ENCODE data around the gene ADPRH. TPM values are rescaled to one million over a fixed set of nuclear protein-coding genes. Genes with fewer than 3 reads are reported as not detected.

Gene ADPRH
- total RNA-seq, 4 donors from 2014 or later, result 0.35 to 5.0 (median 1.4) TPM

DNA sequence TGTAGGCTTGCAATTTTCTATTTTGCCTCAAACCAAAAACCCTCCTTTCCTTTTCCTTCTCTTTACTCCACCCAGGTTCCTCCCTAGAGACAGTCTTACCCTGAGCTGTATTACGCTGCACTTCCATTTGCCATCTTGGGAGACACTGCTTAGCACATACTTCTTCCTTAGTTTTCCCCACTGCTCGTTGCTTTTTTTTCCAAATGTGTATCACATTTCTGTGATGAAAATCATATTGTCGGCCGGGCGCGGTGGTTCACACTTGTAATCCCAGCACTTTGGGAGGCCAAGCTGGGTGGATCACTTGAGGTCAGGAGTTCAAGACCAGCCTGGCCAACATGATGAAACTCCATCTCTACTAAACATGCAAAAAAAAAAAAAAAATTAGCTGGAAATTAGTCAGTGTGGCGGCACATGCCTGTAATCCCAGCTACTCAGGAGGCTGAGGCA is 51.6 kb downstream of the ADPRH start:
- H3K27ac ChIP-seq, result peak overlapping the region in 1 of 4 donors; percentile 4
- no peak for DNase-seq
- no peaks in the 10 kb centered on the region for H3K27me3 ChIP-seq
- no peak overlapping the region for H3K4me3 ChIP-seq
- no peaks in the 10 kb centered on the region for H3K36me3 ChIP-seq
- H3K4me1 ChIP-seq, result peaks cover 0 to 7% (median 0%) of the 10 kb centered on the region in 4 donors
- no peaks in the 10 kb centered on the region for H3K9me3 ChIP-seq
- TF ChIP-seq CTCF (IDR thresholded peaks at IDR 0.05) (no peak), POLR2A (IDR thresholded peaks at IDR 0.05) (no peak)

GRCh38 chr3:119631516-119631915 is 52.2 kb downstream of the ADPRH start:
- TF ChIP-seq POLR2A (IDR thresholded peaks at IDR 0.05) (no peak), CTCF (IDR thresholded peaks at IDR 0.05) (no peak)
- no peak overlapping the region for H3K27ac ChIP-seq
- peaks cover 0 to 7% (median 0%) of the 10 kb centered on the region in 4 donors for H3K4me1 ChIP-seq
- no peaks in the 10 kb centered on the region for H3K9me3 ChIP-seq
- no peak overlapping the region for H3K4me3 ChIP-seq
- no peaks in the 10 kb centered on the region for H3K27me3 ChIP-seq
- no peak for DNase-seq
- H3K36me3 ChIP-seq, result no peaks in the 10 kb centered on the region

DNA sequence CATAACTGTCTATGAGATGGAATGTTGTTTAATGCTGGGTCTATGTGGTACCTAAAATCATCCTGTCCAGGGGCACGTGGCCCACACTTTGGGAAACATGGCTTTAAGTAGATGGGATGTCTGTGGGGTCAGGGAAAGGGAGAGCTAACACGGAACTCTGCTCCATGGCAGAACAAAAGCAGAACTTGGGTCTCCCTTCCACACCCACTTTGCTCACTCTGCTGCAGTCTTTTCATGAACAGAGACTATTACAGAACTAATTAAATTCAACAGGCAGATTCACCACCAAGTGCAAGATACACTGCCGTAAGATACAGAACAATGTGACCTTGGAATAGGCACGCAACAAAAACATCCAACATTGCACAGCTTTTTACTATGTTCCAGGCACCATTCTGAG is 52.9 kb downstream of the ADPRH start:
- no peak overlapping the region for H3K4me3 ChIP-seq
- H3K27ac ChIP-seq, result no peak overlapping the region
- TF ChIP-seq POLR2A (IDR thresholded peaks at IDR 0.05), result no peak
- no peak for TF ChIP-seq CTCF (IDR thresholded peaks at IDR 0.05)
- no peak for DNase-seq
- H3K9me3 ChIP-seq, result no peaks in the 10 kb centered on the region
- peaks cover 0 to 7% (median 0%) of the 10 kb centered on the region in 4 donors for H3K4me1 ChIP-seq
- H3K27me3 ChIP-seq, result no peaks in the 10 kb centered on the region
- no peaks in the 10 kb centered on the region for H3K36me3 ChIP-seq

- TF ChIP-seq CTCF (IDR thresholded peaks at IDR 0.05) (no peak), POLR2A (IDR thresholded peaks at IDR 0.05) (no peak)
- Histone ChIP-seq H3K27ac (no peak overlapping the region), H3K4me1 (peaks cover 0 to 7% (median 0%) of the 10 kb centered on the region in 4 donors), H3K4me3 (no peak overlapping the region), H3K36me3 (no peaks in the 10 kb centered on the region), H3K9me3 (no peaks in the 10 kb centered on the region), H3K27me3 (no peaks in the 10 kb centered on the region)
- DNase-seq, result no peak
These were observed 53.5 kb downstream of the ADPRH start for GRCh38 chr3:119632829-119633228.

DNA sequence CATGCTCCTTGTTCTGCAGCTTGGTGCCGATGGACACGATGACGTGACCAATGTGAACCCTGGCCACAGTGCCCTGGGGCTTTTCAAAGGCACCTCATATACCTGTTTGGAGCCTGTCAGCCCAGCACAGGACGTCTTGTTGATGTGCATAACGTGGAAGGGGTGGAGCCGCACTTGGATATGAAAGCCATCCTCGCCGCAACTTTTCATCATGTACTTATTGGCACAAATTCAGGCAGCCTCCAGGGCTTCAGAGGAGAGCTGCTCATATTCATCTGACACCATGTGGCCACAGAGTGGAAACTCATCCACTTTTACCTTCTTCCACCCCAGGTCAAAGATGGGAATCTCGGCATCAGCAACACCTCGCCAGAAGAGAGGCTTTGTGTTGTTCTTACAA is 56.4 kb downstream of the ADPRH start:
- no peak overlapping the region for H3K27ac ChIP-seq
- H3K9me3 ChIP-seq, result no peaks in the 10 kb centered on the region
- DNase-seq, result no peak
- no peak overlapping the region for H3K4me3 ChIP-seq
- TF ChIP-seq POLR2A (IDR thresholded peaks at IDR 0.05) (no peak), CTCF (IDR thresholded peaks at IDR 0.05) (no peak)
- H3K36me3 ChIP-seq, result no peaks in the 10 kb centered on the region
- H3K27me3 ChIP-seq, result no peaks in the 10 kb centered on the region
- H3K4me1 ChIP-seq, result no peaks in the 10 kb centered on the region

DNA sequence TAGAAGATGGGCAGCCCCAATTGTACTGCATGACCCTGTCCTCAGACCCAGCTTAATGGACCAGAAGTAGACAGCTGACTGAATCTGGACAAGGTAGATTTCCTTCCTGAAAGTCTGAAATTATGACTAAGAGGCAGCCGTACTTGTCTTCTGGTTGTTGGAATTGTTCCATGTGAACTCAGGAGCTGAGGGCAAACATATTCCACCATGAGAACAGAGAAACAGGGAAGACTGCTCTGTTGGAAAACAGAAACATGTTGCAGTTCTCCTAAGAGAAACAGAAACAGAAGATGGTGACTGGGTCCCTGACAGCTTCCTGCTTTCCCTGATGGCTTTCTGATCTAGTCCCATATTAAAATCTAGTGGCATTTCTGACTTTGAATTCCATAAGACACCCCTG is 57.0 kb downstream of the ADPRH start:
- no peaks in the 10 kb centered on the region for H3K36me3 ChIP-seq
- H3K27ac ChIP-seq, result peak overlapping the region in 1 of 4 donors; percentile 37
- H3K4me1 ChIP-seq, result no peaks in the 10 kb centered on the region
- DNase-seq, result no peak
- no peaks in the 10 kb centered on the region for H3K27me3 ChIP-seq
- no peak for TF ChIP-seq CTCF (IDR thresholded peaks at IDR 0.05)
- no peak for TF ChIP-seq POLR2A (IDR thresholded peaks at IDR 0.05)
- no peak overlapping the region for H3K4me3 ChIP-seq
- no peaks in the 10 kb centered on the region for H3K9me3 ChIP-seq
